SIG-M5 treated with dmso at 0.1 percent for 504 hours (cell line): Measurements from ENCODE around the gene DLG2.

Experiments
- DNase-seq: peaks from one replicate; lab custom pipeline; 2025; ENCODE audit not compliant: unreplicated experiment; lab: John Stamatoyannopoulos, UW

DLG2 gene

DNA sequence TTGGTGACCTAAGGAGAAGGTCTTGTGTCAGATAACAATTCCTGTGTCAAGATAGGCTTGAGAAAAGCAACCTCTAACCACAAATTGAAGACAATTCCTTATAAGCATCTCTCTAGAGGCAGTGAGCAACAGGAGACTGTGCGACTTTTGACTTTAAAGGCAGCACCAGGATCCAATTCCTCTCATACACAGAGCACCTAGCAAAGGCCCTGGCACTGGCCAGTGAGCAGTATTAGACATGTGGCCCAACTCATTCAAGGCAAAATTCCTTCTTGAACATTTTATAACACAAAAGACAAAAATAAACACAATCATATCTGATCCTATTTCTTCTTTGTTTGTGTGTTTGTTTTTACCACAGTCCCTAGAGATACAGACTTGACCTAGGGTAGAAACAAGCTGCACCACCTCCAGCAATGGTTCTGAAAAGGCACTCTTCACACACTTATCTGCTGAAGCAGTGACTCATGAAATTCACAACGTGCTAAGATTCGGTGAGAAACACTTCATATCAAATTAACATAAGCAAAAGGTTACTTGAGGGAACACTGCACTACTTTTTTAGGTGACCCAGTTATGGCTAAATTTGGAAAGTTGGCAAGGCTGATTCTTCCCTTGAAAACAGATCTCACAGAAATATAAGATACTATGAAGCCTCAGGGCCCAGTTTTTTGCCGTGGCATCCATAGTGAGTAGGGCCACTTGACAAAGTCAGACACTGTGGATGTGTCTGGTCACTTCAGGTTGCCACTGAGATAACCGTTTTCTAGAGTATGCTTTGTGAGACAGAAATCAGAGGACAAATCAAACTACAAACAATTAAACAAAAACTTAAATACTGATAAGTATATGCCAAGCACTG is 1018.9 kb downstream of the DLG2 start:
- no peak for DNase-seq

DNA sequence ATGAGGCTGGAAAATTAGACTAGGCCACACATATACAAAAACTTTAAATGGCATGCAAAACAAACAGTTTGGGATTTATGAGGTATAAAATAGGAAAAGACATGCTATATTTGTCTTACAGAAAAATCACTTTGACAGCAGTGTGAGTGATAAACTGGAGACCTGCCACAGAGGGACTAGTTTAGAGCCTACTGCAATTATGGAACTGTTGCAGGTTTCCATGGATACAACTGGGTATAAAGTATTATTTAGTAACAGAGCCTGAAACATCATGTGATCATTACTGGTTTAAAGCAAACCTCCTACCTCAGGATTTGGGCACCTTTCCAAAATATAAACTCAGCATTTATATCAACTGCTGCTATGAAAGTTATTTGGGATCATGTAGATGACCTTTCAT is 1032.5 kb downstream of the DLG2 start:
- no peak for DNase-seq

DNA sequence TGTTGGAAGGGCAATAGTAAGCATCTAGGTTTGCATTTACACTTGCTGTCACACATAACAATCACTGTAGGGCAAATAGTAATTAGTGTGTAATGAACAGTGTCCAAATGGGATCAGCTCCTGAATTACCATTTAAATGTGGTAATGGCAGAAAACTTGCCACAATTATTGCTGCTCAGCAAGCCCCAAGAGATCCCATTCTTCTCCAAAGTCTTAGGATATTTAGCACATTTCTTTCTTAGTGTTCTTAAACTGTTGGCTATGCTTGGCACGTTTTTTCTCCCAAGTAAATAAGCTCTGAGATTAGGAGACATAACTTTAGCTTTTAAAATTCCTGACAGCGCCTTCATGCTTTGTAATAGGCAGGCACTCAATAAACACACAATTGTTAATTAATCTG is 1037.0 kb downstream of the DLG2 start:
- no peak for DNase-seq

DNA sequence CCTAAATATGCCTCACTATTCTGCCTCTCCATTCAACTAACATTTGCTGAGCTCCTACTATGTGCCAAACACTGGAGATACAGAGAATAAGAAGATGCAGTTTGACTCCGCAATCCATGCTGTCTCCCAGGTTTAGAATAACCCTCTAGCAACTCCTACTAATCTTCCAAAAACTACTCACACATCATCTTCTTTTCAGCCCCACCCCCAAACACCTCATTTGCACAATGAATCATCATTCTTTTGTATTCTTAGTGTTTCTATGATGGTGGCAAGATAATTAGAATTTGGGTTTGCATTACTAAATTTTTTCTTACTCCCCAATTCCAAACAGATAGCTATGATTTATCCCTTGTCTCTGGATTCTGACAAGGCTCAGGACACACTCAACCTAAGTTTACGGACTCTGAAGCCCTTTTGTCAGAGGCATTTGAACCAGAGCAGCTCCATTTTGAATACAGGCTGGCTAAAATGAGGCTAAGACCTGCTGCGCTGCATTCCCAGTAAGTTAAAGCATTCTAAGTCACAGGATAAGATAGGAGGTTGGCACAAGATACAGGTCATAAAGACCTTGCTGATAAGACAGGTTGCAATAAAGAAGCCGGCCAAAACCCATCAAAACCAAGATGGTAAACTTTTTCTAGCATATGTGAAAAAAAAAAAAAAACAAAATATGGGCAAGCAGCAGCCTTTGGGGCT is 1038.9 kb downstream of the DLG2 start:
- DNase-seq = no peak

DNA sequence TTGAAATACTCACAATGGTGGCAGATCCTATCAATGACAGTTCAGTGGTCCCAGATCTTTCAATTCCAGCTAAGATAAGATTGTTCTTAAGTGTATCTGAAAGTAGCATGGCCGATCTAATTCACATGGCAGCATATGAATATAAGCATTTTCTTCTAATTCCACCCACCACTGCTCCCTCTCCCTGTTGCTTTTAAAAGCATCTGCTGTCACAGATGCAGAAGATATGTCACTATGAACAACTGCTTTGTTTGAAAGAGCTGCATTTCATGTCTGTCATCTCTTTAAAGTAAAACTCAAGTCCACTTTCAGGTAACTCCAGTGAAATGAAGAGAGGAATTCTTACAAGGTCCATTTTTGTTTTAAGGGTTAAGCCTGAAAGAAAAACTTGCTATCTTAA is 1044.0 kb downstream of the DLG2 start:
- DNase-seq = no peak

DNA sequence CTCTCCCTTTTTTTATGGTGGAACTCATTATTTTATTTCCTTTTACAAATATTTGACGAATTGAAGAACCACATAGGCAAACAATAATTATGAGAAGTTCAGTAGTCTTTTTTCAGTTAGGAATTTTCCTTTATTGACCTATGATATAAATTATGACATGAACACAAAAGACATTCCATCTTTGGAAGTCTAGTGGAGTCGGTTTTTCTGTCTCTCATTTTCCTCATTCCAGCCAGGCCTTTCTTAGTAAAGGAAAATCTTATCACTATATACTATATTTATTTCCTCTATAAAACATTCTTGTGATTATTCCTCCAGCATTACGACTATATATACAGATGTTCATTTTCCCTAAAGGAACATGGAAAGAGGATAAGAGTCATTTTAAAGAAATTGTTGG is 1046.1 kb downstream of the DLG2 start:
- DNase-seq = no peak

DNA sequence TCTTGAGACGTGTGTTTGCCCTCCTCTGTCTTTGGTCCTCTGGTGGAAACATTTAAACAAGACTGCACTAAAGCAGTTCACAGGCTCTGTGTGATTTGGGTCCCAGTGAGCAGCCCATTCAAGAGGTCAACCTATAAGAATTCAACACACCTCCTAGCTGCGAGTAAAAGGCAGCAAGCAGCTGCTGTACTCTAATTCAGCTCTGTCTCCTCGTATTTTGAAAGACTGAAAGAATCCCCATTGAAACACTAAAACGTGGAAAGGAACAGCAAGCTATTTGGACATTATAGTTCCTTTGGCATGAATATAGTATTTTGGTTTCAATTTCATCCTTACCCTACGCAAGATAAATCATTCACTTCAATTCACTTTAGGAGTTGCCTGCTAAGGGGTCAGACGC is 1046.7 kb downstream of the DLG2 start:
- no peak for DNase-seq

DNA sequence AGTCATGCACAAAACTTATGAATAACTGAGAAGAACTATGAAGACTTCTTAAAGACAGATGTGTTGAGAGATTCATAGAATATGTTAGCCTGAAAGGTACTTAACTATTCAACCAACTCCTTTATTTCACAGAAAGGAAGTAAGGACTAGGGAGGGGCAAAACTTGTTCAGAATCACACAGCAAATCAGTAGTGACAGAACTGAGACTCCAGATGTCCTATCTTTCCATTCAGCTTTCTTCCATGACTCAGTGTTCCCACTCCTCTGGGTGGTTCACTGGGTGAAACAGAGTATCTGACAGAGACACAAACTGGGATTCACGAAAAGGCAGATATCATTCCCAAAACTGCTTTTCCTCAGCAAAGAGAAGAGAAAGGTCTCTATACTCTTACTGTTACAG is 1053.3 kb downstream of the DLG2 start:
- DNase-seq = no peak

DNA sequence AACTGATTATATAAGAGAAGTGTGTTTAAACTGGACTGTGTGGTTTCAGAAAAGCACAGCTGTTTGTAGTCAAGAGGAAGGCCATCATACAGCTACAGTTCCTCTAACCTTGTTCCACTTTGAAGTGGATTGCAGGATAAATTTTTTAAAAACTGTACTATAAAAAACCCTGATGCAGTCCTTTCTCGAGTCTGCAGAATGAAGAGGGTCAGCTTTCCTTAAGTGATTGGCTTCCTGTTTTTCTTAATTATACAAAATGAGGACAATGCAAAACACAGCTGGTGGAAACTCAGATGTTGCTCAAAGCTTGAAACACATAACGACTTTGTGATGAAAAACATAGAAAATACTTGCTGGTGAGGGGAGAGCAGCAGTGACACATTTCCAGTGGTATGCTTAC is 1060.5 kb downstream of the DLG2 start:
- no peak for DNase-seq

DNA sequence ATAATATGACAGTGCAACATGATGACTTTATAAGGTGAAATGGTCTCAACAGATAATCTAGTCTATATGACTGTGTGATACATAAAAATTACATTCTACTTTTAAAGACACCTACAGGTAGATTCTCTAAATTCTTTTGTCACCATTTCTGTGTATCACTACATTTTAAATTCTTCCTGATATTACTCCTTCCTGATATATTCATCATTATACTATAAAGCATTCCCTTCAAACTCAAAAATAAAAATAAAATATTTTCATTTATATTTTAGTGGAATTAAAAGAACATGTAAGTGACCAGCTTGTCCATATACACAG is 1062.3 kb downstream of the DLG2 start:
- no peak for DNase-seq

DNA sequence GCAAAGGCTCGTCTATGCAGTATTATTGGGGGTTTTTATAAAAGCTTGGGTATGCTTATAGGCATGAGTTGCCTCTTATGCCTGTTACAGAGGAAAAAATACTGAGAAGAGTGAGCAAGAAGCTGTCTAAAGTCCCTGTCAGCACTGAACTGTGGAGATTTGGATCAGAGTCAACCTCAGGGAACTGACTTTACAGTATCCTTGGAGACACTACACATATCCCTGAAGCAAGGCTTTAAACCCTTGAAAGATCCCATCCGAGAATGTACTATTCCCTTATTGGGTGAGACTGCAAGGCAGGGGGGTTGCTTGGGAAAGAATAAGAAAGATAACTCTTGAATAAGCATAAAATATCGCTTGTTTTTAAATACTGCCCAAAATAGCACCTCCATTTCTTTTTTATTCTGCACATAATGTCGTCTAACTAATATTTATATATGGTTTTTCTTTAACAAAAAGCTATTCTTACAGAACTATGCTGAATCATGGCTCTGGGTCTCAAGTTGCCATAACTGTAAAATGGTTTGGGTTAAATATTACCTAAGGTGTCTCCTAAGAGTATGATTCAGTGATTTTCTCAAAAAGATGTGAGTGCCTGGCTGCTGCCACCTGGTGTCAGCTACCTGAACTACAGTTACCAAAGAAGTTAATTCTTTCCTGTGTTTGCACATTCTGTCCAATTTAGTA is 1062.8 kb downstream of the DLG2 start:
- peak; percentile 9 for DNase-seq

DNA sequence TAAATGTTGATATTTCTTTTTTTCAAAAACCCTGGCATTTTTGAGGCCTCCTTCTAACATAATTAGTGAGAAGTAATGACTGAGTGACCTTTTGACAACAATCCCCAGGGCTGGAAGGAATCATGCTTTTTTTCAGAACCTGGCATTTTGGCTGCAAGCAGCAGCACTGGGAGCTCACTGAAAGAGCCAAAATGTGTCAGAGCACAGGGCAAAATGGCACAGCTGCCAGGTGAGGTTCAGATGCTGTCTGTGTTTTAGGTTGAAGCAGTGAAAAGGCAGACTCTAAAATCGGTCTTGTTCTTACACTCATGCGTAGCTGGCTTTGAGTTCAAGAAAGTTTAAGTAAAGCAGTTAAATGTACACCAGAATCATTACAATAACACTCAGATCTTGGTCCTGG is 1063.8 kb downstream of the DLG2 start:
- no peak for DNase-seq

DNA sequence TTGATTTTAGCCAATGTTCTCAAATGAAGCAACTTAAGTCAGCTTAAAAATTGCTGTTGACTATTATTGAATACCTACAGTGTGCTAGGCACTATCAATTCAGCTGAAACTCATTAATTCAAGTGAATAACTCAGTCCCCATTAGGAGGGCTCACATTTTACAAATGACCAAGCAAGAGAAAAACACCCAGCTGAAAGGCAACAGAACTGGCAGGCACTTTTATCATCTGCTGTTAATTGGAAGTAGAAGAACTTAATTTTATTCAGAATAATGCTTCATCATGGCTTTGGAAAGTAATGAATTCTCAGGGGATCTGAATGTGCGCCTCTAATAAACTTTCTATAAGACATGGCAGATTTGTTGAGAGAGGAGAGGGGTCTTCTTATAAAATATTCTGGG is 1066.9 kb downstream of the DLG2 start:
- no peak for DNase-seq

DNA sequence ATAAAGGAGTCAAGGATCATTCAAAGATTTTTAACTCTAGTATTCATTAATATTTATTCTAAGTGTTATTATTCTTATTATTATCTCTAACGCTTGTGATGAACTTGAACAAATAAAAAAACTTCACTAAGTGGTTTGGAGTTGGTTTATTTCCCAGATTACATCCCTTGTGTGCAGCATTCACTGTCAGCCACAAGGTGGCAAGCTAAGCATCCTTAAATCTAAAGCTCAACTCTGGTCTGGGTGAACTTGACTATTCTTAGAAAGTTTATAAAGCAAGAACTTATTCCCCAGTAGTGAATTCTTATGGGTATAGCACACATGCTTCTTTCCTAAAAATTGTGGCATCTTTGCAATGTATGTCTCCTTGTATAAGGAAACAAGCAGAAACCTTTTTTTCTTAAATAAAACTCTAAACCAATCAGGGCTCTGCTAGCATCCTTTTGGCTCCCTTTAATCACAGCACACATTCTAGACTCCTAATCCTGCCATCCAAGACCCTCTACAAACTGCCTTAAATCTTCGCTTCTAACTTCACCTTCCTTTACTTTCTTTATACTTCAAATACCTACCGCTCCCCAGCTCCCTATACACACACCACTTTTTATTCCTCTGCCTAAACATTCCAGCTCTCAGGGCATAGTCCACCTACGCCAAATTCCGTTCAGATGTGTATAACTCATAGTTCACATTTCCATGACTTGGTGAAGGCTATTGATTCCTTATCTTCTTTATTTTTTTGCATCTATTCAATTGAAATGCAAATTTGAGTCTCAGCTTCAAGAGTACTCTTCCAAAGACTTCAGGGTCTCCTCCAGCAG is 1068.8 kb downstream of the DLG2 start:
- DNase-seq = peak; percentile 65

DNA sequence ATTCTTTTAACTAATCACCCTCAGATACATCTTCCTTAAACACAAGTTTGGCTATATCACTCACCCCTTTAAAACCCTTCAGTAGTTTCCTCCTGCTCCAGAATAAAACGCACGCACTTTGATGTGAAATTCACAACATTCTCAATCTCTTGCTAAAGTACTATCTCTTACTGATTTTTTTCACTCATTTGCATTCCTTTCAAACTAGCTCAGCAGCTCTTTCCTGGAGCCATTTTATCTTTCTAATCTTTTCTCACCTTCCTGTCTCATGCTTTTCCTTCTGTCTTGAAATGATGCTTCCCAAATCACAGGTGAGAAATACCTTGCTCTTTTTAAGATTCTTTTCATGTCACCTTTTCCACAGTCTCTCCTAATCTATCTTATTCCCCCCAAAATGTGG is 1074.4 kb downstream of the DLG2 start:
- DNase-seq = no peak

DNA sequence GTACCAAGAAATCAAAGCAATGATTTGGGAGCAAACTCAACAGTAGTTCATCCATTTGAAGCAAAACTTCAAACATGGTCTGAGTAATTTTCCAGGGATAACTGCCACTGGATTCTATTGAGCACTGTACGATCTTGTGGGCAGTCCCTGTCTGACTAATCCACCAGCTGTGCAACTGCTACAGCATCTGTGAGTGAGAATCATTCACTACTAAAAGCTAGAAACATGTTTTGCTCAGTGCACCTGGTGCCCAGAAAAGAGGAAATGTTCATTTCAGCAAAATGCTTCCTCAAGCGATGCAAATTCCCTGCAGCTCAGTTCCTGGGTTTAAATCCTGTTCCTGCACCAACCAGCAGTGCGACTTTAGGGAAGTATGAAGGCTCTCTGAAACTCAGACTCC is 1077.9 kb downstream of the DLG2 start:
- DNase-seq = no peak

DNA sequence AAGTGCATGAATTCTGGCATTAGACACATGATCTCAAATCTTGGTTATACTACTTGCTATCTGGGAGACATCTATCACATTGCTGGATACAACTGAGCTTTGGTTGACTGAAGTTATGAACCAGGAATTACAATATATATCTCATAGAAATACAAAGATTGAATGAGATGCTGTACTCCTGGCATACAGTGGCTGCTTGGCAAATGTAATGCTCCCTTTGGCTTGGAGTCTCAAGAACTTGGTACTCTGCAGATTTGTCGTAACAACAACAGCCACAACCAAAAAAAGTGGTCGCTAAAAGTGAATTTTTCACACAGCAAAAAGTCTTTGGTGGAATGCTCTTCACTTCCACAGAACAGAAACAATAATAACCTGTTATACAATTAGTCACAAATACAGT is 1082.6 kb downstream of the DLG2 start:
- no peak for DNase-seq

DNA sequence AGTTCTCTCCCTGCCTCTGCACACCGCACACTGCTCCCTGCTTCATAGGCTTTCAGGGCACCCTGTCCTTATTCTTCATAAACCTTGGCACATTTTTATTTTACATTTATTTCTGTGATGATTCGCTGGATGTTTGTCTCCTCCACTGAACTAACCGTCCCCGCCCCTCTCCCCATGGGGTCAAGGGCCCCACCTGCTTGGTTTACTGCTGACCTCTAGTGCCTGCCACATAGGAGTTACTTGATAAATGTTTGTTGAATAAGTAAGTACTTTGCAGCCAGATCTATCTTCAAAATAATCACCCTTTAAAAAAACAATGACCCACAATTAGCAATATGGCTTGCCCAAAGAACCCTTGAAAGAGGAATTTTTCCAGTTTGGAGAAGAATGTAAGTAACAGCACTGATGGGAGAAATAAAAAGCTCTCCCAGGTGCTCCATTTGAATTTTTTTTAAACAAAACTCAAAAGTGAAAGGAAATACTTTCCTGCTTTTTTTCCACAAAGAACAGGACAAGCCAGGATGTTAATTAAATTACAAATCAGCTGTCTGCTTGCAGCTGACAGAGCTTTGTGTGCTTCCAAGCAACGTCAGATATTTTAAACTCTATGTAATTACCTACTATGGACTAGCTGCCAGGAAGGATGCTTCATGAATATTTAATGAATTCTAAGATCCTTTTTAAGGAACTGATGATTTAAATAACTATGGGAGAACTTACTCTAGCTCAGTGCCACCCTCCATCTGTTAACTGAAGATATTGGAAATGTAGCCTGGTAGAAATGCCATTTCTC is 1083.6 kb downstream of the DLG2 start:
- DNase-seq = no peak

DNA sequence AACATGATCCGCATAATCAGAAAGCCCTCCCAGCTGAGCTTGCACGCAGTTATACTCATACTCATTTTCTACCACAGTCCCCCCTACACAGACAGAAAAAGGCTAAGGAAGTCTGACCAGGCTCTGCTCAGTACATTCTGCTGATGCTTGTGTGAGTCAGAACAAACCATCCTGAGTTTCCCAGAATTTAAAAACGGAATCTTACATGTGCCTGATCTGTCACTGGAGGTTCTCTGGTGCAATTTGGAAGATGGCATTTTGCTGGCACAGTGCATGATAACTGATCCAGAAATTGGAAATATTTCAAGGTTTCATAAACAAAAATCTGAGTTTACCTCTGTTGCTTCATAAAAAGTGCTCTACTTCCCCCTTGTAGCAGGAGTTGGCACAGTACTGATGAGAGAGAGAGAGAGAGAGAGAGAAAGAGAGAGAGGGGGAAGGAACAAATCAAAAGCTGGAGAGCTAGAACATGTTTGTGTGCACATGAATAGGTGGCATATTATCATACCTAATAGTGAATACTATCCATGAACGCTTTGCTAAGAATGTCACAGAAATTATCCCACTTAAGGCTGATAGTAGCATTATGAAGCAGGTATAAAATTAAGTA is 1085.3 kb downstream of the DLG2 start:
- no peak for DNase-seq

DNA sequence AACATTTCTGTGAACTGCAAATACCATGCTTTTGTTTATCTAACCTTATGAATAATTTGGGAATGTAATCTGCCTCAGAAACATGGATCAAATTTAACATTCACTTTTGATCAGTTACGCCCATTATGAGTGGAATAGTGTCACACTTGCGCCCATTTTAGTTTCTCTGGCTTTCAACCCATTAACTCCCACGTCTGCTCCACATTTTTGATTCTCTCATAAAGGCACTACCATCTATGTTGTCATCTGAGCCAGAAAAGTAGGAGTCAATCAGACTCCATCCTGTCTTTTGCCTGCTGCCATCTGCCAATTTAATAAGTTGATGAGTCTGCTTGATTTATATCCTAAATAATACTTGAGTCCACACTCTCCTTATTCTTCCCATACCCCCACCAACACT is 1090.7 kb downstream of the DLG2 start:
- DNase-seq = no peak
